ENCODE measurements around the gene BMERB1.
A peak's percentile ranks its signal among the peaks of the same experiment; 100 is the strongest.
"Not testable (repeated sequence)": the region's sequence is repeated elsewhere in the genome, so short reads cannot be mapped to it uniquely, and the experiment has no call there.

BMERB1 gene

DNA sequence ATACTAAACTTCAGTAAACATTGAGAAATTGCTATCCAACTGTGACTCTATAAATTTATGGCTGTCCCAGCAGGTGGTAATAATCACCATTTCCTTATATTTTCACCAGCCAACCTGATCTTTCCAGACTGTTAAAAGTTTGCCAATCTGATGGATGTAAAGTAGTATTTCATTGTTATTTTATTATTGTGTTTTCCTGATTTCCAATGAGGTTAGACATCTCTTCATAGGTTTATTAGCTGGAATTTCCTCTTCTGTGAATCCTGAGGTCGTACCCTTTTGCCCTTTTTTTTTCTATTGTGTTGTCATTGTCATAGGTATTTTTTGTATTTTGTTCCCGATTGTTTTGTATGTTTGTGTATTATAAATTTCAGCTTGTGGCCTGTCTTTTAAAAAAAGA, 31.7 kb downstream of the BMERB1 start:
- no peak for DNase-seq

DNA sequence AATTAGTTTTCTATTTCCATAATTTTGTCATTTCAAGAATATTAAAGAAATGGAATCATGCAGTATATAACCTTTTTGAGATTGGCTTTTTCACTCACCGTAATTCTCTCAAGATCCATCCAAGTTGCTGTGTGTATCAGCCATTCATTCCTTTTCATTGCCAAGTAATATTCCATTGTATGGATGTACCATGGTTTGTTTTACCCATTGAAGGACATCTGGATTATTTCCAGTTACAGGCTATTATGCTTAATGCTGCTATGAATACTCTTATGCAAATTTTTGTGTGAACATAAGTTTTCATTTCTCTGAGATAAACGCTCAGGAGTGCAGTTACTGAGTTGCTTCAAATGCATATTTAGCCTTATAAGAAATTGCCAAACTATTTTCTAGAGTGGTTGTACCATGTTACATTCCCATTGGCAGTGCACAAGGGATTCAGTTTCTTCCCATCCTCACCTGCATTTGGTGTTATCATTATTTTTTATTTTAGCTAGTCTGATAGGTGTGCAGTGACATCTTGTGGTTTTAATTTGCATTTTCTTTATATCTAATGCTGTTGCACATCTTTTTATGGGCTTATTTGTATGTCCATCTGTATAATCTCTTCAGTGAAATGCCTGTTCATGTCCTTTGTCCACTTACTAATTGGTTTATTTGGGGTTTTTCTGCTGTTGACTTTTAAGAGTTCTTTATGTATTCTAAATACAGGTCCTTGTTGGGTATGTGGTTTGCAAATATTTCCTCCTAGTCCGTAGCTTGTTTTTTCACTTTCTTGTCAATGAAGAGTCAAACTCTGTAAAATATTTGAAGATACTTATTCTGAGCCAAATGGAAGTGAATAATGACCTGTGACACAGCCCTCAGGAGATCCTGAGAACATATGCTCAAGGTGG, 32.7 kb downstream of the BMERB1 start:
- no peak for DNase-seq

DNA sequence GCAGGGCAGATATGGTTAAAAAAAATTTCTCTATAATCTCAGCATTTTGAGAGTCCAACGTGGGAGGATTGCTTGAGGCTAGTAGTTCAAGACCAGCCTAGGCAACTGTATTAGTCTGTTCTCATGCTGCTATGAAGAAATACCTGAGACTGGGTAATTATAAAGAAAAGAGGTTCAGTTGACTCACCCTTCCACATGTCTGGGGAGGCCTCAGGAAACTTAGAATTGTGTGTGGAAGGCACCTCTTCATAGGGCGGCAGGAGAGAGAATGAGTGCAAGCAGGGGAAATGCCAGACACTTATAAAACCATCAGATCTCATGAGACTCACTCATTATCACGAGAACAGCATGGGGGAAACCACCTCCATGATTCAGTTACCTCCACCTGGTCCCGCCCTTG, 42.6 kb downstream of the BMERB1 start:
- not testable (repeated sequence) for DNase-seq

DNA sequence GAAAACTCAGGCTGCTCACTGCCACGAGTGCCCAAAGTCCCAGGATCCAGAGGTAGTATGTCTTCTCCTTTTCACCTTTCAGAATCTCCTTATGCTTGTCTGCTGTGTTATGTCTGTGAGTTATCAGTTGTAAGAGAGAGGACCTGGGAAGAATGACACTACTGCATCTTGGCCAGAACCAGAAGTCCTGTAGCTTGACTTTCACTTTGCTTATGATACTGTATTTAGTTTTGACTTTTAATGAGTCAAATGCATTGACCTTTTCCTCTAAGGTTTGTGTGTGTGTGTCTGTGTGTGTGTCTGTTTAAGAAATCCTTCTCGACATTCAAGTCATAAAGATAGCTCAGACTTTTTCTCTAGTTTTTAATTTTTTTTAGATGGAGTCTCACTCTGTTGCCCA, 43.4 kb downstream of the BMERB1 start:
- DNase-seq = no peak

DNA sequence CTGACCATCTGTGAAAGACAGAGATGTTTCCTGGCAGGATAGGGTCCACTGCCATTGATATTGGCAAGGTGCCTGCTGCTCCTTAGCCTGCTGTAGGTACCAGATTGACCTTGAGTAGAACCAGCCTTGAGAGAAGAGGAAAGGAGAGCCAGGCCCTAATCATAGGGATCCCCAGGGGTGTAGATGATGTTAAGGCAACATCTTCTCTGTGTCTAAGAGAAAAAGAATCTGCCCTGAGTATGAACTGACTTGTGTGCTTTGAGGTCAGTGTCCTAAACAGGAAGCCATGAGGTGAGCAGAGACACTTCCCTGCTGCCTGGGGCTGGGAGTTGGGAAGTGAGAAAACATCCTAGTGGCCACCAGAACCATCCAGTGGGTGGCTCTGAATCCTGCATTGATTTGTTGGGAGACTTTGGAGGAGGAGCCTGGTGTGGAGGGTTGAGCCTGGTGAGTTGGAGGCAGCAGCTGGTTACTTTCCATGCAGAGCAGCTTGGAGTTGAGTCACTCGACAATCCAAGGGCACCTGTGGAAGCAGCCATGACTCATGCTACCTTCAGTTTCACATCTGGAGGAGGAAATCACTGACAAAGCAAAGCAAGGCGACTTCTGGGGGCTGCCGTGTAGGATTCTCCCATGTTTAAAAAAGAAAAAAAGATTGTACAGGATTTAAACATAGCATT, 47.8 kb downstream of the BMERB1 start:
- peak; percentile 65 for DNase-seq

DNA sequence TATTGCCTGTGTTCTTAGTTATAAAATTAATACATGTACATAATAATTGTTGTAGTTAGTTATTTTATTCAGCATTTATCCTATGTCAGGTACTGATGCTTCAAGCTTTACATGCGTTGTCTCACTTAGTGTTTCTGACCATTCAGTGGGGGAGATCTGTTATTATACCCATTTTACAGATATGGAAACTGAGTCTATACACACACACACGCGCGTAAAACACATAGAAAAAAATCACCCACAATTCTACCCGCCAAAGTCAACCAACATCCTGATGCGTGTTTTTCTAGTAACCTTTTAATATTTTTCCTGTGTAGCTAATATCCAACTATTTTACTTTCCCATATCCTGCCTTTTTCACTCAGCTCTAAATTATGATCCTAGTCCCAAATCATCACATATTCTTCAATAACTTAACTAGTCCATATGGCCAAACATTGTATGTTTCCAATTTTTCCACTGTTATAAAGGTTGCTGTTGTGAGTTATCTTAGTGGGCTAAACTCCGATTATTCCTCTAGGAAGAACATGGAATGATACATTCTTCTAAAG, 48.4 kb downstream of the BMERB1 start:
- no peak for DNase-seq

DNA sequence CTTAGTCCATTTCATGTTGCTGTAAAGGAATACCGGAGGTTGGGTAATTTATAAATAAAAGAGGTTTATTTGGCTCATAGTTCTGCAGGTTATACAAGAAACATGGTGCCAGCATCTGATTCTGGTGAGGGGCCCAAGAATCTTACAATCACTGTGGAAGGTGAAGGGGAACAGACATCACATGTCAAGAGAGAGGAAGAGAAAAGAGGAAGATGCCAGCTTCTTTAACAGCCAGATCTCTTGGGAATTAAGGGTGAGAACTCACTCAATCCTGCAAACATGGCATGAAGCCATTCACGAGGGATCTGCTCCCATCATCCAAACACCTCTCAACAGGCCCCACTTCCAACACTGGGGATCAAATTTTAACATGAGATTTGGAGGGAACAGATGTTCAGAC, 49.5 kb downstream of the BMERB1 start:
- DNase-seq = no peak

DNA sequence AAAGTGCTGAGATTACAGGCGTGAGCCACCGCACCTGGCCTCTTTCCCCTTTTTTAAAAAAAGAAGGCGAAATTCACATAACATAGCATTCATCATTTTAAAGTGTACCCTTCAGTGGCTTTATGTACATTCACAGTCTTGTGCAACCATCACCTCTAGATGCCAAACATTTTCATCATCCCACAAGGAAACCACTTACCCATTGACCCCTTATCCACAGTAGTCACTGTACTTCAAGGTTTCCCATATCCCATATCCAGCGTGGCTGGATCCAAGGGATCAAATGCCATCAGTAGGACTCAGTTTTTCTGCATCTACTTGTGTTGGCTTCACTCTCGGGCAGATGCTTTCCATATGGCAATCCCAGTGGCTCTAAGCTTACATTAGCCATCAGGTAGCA, 50.3 kb downstream of the BMERB1 start:
- DNase-seq = no peak

DNA sequence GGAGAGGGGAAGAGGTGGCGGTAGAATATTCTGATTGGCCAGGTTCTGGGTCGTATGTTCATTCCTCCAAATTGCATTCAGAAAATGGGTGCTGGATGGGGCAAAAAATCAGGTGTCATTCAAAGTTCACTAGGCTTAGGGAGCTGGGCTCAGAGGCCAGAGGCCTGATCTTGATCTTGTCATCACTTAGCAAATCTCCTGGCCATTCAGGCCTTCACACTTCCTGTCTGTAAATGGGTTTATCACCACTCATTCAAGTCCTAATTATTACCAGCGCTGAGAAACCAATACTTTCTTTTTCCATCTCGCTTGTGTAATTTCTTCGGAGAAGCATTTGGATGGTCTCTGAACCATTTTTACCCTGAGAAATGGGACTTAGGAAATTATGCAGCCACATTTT, 50.8 kb downstream of the BMERB1 start:
- DNase-seq = no peak

DNA sequence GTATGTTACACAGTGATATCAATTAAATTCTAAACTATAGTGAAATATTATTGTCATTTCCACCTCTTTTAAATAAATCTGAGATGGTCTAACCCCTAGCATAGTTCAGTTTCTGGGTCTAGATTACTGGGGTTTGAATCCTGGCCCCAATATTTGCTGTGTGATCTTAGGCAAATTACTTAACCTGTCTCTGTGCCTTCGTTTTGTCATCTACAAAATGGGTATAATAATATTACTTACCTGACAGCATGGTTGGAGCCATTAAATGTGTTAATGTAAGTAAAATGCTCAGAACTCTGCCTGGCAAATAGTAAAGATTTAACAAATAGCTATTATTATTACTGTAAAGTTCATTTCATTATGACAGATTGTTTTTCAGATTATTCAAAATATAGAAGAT, 52.3 kb downstream of the BMERB1 start:
- DNase-seq = no peak

DNA sequence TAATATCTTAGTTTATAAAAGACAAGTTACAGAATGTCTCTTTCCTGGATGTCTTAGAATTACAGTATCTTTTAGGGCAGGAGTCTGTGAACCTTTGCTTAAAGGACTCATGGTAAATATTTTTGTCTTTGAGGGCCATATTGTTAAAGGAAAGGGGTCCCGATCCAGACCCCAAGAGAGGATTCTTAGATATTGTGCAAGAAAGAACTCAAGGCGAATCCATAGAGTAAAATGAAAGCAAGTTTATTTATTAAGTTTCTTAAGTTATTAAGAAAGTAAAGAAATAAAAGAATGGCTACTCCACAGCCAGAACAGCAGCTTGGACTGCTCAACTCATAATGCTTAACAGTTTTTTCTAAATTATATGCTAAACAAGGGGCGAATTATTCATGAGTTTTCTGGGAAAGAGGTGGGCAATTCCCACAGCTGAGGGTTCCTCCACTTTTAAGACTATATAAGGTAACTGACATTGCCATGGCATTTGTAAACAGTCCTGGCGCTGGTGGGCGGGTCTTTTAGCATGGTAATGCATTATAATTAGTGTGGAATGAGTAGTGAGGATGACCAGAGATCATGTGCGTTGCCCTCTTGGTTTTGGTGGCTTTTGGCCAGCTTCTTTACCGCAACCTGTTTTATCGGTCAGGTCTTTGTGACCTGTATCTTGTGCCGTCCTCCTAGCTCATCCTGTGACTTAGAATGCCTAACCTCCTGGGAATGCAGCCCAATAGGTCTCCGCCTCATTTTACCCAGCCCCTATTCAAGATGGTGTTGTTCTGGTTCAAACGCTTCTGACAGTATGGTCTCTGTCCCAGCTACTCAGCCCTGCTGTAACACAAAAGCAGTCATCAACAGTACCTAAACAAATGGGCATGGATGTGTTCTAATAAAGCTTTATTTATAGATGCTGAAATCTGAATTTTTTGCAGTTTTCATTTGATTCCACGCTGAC, 53.2 kb downstream of the BMERB1 start:
- no peak for DNase-seq

DNA sequence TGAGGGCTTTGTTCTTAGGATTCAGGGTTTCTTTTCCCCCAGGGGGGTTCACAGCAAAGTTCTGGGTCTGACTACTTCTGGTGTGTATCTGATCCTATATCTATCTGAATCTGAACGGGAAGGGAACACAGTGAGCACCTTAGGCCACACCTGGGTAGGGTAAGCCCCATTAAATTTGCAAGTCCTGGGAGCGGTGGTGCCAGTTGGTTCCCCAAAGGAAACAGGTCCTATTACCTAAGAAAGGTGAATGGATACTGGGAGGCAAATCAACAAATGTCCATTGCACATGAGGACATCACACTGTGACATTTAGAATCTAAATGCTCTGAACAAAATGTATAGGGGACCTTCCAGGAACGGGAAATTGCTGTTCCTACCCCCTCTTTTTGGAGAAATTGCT, 54.6 kb downstream of the BMERB1 start:
- DNase-seq = no peak

DNA sequence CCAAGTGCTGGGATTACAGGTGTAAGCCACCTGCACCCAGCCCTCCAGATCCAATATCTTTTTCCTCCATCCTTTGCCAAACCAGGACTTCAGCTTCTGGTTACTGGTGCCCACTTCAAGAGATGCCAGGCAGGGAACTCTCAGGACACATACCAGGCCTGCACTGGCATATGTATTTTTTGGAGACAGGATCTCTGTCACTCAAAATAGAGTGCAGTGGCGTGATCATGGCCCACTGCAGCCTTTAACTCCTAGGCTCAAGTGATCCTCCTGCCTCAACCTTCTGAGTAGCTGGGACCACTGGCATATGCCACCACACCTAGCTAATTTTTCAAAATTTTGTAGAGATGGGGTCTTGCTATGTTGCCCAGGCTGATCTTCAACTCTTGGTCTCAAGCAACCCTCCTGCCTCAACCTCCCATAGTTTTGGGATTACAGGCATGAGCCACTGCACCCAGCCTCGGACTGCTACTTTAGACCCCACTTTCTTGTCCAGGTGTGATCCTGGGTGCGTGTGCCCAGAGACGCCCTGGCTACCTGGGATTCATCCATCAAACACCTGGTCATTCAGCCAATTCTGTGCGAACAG, 55.8 kb downstream of the BMERB1 start:
- no peak for DNase-seq

DNA sequence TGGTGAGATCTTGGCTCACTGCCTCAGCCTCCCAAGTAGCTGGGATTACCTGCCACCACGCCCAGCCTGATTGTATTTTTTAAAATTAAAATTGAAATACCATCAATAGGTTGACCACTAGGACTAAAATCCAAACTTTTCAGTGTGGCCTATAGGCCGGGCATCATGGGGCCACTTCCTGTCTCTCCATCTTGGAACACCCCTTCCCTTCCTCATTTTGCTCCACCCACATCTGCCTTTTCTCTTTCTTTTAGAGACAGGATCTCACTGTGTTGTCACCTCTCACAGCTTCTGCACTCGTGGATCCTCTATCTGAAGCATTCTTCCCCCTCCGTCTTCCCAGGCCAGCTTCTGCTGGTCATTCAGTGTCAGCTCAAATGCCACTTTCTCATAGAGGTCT, 57.0 kb downstream of the BMERB1 start:
- no peak for DNase-seq

DNA sequence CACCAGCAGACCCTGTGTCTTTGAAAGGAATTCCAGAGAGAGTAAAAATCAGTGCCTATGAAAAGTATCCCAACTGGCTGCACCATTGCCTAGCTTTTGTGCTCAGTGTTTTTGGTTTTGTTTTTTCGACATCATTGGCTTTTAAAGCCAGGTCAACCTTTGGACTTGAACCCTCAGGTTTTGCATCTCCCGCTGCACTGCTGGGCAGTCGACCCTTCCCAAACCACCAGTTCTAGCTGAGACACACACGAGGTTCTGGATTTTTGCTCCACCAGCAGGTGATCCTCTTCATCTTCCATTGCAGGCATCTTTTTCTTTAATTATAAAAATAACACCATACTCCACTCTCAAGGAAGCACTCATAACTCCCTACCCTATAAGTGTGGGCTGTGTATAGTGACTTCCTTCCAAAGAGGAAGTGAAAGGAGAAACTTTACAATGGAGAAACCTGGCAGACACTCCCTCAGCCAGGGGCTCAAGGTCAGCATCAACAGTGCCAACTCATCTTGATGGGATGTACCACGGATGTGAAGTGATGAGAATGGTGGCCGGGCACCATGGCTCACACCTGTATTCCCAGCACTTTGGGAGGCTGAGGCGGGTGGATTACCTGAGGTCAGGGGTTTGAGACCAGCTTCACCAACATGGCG, 57.8 kb downstream of the BMERB1 start:
- DNase-seq = no peak

DNA sequence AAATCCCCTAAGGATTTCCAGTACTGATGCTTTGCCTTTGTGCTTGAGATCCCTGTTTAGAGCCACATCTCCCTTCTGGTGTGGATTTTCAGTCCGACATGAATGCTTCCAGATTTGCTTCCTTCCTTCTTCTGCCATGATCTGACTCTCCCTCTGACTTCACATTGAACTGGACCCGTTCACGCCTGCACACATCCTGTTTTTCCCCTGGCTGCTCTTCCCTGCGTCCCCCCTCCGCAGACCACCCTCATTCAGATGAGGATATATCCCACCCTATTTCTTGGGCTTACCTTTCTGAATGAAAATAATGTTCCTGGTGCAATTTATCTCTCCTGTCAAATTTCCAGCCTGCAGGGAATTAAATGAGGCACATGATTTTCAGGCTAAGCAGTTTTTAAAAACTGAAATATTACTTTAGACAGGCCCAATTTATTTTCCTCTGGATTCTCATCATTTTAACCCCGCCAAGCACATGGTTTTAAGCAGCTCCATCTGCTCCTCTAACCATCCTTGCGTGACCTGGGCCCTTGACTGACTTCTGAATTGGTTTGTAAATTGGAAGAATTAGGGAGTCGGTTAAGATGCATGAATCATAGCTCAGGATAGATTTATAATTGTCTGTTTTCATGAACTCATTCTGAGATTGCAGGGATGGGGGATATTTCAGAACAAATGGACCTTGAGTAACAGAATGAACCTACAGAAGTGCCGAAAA, 59.2 kb downstream of the BMERB1 start:
- no peak for DNase-seq

DNA sequence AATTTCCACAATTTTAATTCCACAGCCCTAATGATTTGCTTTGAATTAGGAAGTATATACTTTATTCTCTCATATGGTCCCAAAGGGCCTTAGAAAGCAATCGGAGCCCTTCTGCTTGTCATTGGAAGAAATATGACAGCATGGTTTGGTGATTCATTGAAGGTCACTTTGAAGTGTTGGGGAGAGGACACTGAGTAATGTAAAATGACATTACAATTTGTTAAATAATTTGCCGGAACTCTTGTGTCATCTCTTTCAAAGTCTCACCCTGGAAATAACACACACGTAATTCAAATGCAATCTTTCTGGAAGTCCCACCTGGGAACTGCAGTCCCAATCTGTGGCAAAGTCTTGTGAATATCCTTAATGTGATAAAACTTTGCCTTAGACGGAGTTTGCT, 59.8 kb downstream of the BMERB1 start:
- no peak for DNase-seq

DNA sequence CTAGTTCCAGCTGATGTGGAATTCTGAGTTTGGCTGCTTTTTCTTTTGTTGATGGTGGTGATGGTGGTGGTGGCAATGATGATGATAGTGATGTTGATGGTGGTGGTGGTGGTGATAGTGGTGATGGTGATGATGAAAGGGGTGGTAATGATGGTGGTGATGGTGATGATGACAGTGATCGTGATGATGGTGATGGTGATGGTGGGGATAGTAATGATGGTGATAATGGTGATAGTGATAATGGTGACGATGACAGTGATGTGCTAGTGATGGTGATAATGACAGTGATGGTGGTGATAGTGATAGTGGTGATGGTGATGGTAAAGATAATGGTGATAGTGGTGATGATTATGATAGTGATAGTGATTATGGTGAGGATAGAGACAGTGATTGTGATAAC, 61.5 kb downstream of the BMERB1 start:
- DNase-seq = no peak

DNA sequence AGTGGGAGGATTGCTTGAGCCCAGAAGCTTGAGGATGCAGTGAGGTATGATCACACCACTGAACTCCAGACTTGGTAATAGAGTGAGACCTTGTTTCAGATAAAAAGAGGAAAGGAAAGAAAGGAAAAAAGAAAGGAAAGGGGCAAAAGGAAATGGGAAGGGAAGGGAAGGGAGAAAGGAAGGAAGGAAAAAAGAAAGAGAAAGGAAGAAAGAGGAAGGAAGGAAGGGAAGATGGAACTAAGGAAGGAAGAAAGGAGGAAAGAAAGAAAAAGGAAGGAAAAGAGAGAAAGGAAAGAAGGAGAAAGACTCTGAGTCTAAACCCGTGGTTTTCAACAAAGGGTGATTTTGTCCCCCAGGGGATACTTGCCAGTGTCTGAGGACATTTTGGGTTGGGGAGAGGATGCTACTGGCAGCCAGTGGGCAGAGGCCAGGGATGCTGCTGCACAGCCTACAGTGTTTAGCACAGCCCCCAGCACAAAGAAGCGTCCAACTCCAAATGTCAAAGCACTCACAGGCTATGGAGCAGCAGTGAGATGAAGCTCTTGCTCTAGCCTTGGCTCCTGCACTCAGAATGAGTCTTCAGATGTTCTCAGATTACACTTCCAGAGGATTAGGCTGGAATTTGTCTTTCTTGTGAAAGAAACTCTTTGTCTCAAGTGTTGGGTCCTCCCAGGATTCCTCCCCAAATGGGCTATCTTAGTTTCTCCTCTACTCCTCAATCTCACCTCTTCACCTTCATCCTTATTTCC, 64.2 kb downstream of the BMERB1 start:
- DNase-seq = no peak

DNA sequence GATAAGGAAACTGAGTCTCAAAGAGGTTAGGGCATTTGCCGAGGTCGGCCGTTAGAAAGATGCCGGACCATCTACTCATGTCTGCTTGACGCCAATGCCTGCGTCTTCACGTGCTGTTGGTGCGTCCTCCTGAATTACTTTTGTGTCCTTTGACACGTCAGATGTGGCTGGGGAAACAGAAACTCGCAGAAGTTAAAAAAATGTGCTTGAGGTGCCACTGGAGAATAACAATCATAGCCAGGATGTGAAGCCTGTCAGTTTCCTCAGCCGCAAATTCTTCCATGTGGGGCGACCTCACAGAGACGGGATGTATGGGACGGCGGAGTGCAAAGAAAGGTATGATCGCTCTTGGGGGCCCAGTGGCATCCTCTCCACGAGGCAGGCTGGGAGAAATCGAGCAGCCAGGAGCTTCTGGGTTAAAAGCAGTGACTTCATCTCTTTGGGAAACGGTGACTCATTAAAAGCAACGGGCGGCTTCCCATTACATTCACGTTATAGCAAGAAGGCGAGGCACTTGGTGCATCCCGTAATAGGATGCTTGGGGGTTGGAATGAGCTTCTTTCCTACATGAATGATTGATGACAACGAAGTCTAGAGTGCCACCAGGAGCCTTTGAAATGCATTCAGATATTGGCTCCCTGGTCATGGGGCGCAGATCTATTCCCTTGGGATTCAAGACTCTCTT, 67.8 kb downstream of the BMERB1 start:
- no peak for DNase-seq

All from stimulated activated CD8-positive, alpha-beta memory T cell treated with anti-CD3 and anti-CD28 coated beads, Interleukin-4, amount 100 ng/mL, for 48 hours (primary cell).